Measurements from ENCODE around the gene ACSM2B.
"Not testable (repeated sequence)": the region's sequence is repeated elsewhere in the genome, so short reads cannot be mapped to it uniquely, and the experiment has no call there.

ACSM2B gene

DNA sequence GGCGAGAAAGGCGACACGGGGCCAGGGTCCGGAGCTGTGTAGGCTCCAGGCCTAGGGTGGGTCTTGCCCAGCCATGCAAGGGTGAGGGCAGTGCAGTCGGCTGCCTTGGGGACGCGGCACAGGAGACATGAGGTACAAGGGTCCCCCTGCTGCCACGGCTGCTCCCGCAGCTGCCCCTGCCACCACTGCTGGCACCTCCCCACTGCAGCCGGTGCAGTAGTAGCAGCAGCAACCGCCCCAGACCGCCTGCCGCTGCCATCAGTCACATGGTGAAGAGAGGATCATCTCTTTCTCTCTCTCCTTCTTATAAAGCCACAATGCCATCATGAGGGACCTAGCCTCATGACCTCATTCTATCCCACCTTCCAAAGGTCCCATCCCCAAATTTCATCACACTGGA is 44.4 kb downstream of the ACSM2B start:
- DNase-seq, result not testable (repeated sequence)

DNA sequence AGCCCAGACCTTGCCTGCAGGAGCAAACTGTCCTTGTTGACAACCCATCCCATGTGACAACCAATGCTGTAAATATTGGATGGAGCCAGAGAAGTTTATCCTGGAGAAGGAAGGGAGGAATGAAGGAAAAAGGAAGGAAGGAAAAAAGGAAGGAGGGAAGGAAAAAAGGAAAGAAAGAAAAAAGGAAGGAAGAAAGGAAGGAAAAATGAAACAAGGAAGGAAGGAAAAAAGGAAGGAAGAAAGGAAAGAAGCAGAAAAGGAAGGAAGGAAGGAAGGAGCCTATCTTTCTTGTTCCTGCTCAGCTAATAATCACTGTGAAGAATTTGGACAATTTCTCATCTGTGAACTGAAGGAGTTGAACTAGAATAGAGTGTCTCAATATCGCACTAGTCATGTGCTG is 56.1 kb downstream of the ACSM2B start:
- no peak for DNase-seq

DNA sequence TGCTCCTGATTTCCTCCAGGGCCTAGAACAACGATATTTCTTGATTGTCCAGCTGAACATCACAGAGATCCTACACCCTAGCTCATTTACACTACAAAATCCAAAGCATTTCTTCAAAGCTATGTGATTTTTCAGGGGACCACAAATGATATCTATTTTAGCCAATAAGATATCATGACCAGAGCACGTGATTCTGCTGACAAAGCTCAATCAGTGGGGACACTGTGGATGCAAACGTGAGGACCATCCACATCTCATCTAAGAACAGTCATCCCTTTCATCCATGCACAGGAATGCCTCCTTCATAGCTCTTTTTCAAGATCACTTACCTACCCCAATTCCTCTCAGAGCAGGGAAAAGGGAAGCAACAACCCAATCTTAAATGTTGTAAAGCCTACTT is 56.9 kb downstream of the ACSM2B start:
- no peak for DNase-seq

DNA sequence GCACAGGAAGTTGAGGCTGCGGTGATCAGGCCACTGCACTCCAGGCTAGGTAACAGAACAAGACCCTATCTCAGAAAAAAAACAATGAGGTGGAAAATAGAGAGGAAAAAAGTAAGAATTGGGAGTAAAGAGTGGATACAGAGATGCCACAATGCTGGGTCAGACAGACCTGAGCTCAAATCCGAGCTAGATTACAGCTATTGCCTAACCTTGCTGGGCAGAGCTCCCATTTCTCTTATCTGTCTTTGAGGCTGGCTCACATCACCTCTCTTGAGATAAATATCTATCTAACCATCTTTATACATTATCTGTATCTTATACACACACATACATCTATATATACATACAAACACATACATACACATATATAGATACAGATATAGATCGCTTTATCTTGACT is 59.0 kb downstream of the ACSM2B start:
- DNase-seq, result no peak

DNA sequence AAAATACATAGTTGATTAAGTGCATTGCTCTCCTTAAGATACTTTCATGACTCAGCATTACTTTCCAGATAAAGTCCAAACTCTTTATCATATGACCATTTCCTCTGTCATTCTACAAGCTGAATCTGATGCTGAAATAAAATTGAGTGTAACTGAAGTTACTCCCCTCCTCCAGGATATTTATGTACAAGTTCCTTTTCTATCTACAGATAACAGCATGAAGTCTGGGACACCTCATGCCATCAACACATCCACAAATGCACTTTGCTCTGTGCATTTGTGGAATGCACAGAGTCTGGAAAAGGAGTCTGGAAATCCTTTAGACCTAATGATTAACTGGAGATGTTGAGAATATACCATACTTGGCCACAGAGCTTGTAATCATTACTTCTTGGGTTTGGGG is 60.5 kb downstream of the ACSM2B start:
- no peak for DNase-seq

DNA sequence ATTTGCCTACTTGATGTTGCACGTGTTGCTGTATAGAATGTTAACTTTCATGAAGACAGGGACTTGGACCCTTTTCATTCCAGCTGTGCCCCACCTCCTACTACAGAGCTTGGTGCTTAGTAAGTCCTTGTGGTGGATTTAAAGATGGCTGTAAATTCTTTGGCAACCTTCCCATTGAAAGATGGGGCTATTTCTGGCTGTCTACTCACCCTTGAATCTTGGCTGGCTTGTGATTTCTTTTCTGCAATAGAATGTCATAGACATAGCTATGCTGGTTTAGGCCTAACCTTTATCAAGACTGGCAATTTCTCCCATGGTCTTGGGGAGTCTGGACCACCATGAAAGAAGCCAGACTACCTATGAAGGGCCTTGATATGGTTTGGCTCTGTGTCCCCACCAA is 65.8 kb downstream of the ACSM2B start:
- DNase-seq, result no peak

DNA sequence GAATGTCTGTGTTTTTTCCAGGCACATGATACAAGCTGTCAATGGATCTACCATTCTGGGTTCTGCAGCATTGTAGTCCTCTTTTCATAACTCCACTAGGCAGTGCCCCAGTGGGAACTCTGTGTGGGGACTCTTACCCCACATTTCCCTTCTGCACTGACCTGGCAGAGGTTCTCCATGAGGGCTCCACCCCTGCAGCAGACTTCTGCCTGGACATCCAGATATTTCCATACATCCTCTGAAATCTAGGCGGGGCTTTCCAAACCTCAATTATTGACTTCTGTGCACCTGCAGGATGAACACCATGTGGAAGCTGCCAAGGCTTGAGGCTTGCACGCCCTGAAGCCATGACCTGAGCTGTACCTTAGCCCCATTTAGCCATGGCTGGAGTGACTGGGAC is 68.9 kb downstream of the ACSM2B start:
- no peak for DNase-seq

DNA sequence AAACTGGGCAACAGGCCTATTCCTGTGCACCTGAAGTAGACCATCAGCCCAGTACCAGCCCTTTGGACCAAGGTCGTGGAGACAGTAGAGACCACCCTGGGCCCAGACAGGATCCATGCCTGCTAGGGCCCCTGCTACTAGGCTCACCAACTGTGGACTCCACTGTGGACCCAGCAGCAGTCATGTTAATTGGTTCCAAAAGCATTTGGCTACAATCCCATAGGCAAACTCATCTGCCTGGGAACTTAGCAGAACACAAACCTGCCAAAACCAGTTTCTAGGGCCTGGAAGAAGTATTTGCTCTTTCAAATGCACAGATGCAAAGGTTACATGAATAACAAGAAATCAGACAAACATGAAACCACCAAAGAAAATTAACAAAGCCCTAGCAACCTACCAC is 71.7 kb downstream of the ACSM2B start:
- no peak for DNase-seq

DNA sequence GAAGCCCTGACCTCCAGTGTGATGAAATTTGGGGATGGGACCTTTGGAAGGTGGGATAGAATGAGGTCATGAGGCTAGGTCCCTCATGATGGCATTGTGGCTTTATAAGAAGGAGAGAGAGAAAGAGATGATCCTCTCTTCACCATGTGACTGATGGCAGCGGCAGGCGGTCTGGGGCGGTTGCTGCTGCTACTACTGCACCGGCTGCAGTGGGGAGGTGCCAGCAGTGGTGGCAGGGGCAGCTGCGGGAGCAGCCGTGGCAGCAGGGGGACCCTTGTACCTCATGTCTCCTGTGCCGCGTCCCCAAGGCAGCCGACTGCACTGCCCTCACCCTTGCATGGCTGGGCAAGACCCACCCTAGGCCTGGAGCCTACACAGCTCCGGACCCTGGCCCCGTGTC is 84.7 kb downstream of the ACSM2B start:
- not testable (repeated sequence) for DNase-seq

DNA sequence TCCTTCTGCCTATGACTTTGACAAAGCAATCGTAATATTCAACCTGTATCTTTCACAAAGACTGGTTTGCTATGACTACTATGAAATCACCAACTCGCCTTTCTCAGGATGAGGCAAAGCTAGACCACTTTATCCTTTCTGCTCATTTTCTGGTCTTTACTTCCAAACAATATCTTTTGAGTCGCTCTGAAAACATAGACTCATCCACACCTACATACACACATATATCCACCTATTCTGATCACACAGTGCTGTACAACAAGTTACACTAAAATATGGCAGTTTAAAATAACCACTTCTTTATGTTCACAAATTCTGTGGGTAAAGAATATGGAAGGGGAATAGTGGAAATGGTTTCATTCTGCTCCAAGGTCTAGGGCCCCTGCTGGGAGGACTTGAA is 85.2 kb downstream of the ACSM2B start:
- not testable (repeated sequence) for DNase-seq

Data from activated effector memory CD4-positive, alpha-beta T cell treated with Interleukin-2 at 50 U/mL for 16 hours (primary cell).